Neuronal stem cell (in vitro differentiated cells): ENCODE results near the gene ARHGAP1. TPM values are rescaled to one million over a fixed set of nuclear protein-coding genes. Genes with fewer than 3 reads are reported as not detected.

ENCODE experiments used
- DNase-seq: peaks from one replicate; pipeline ENCODE4 v3.0.0-alpha.2; 2013; ENCODE audit warnings: low spot score
- H2AFZ ChIP-seq: one replicate; pipeline ENCODE4 v1.6.1; 2013; ENCODE audit warnings: mild to moderate bottlenecking, low read length, inconsistent platforms
- H2AK5ac ChIP-seq: 2 replicates; pipeline ENCODE4 v1.6.1; 2013; ENCODE audit warnings: low read depth, mild to moderate bottlenecking, inconsistent platforms, low read length, moderate library complexity, mixed read lengths
- H2BK120ac ChIP-seq: 2 replicates; pipeline ENCODE4 v1.6.1; 2013; ENCODE audit warnings: low read depth, mild to moderate bottlenecking, inconsistent platforms, low read length, moderate library complexity, mixed read lengths
- H2BK12ac ChIP-seq: one replicate; pipeline ENCODE4 v1.6.1; 2013; ENCODE audit warnings: low read length, inconsistent platforms
- H2BK15ac ChIP-seq: 2 replicates; pipeline ENCODE4 v1.6.1; 2013; ENCODE audit warnings: mild to moderate bottlenecking, low read length, inconsistent platforms, mixed read lengths
- H2BK5ac ChIP-seq: one replicate; pipeline ENCODE4 v1.6.1; 2013; ENCODE audit warnings: inconsistent platforms, mild to moderate bottlenecking, low read length, moderate library complexity
- H3K14ac ChIP-seq: one replicate; pipeline ENCODE4 v1.6.1; 2013; ENCODE audit warnings: low read length, inconsistent platforms
- H3K18ac ChIP-seq: 2 replicates; pipeline ENCODE4 v1.6.1; 2013; ENCODE audit warnings: low read length, inconsistent platforms
- H3K23ac ChIP-seq: 2 replicates; pipeline ENCODE4 v1.6.1; 2013; ENCODE audit warnings: low read depth, mild to moderate bottlenecking, mixed read lengths, low read length, inconsistent platforms; ENCODE audit not compliant: poor library complexity
- H3K27ac ChIP-seq: replicated peaks from 3 replicates; pipeline ENCODE4 v1.5.1; 2013; ENCODE audit warnings: low read length, inconsistent platforms
- H3K27me3 ChIP-seq, 3 experiments: 2 replicates each; pipeline ENCODE4 v1.6.1; 2013; ENCODE audit warnings: low read length in 3 of 3, mild to moderate bottlenecking in 2 of 3, inconsistent platforms in 1 of 3, low read depth in 1 of 3, mixed read lengths in 1 of 3, moderate library complexity in 1 of 3; ENCODE audit not compliant: control insufficient read depth in 3 of 3, insufficient read depth in 3 of 3
- H3K36me3 ChIP-seq, 2 donors: replicated peaks in 1 of 2; 2 replicates each; pipeline ENCODE4 v1.6.1; 2013; ENCODE audit warnings: low read length in 2 of 2; ENCODE audit not compliant: control insufficient read depth in 2 of 2, insufficient read depth in 2 of 2
- H3K4ac ChIP-seq: 2 replicates; pipeline ENCODE4 v1.6.1; 2013; ENCODE audit warnings: inconsistent platforms, mild to moderate bottlenecking, low read length, moderate library complexity
- H3K4me1 ChIP-seq, 2 donors: 1 replicate in 1 of 2; 2 replicates in 1 of 2; pipeline ENCODE4 v1.6.1; 2013; ENCODE audit warnings: low read length in 2 of 2, low read depth in 1 of 2; ENCODE audit not compliant: control insufficient read depth in 2 of 2, insufficient read depth in 1 of 2
- H3K4me2 ChIP-seq: one replicate; pipeline ENCODE4 v1.6.1; 2013; ENCODE audit warnings: mild to moderate bottlenecking, low read length, inconsistent platforms; ENCODE audit not compliant: insufficient read depth, poor library complexity, severe bottlenecking
- H3K4me3 ChIP-seq, 2 donors: 2 replicates each; pipeline ENCODE4 v1.5.1; 2013; ENCODE audit warnings: low read length in 2 of 2, mild to moderate bottlenecking in 2 of 2, inconsistent platforms in 1 of 2, moderate library complexity in 1 of 2
- H3K79me1 ChIP-seq: one replicate; pipeline ENCODE4 v1.6.1; 2013; ENCODE audit warnings: low read depth, mild to moderate bottlenecking, inconsistent platforms, low read length, moderate library complexity
- H3K9ac ChIP-seq: one replicate; pipeline ENCODE4 v1.6.1; 2013; ENCODE audit warnings: mild to moderate bottlenecking, low read depth, low read length, inconsistent platforms; ENCODE audit not compliant: poor library complexity
- H3K9me3 ChIP-seq, 2 donors: replicated peaks in 1 of 2; 2 replicates each; pipeline versions ENCODE3 to v1.6.1; 2013; ENCODE audit warnings: low read length in 2 of 2, mild to moderate bottlenecking in 2 of 2, inconsistent platforms in 1 of 2, low read depth in 1 of 2, mixed read lengths in 1 of 2, moderate library complexity in 1 of 2; ENCODE audit not compliant: control insufficient read depth in 2 of 2, insufficient read depth in 1 of 2
- H4K8ac ChIP-seq: one replicate; pipeline ENCODE4 v1.6.1; 2013; ENCODE audit warnings: low read depth, mild to moderate bottlenecking, inconsistent platforms, low read length, moderate library complexity
- H4K91ac ChIP-seq: one replicate; pipeline ENCODE4 v1.6.1; 2013; ENCODE audit warnings: low read length, low read depth, mild to moderate bottlenecking, inconsistent platforms; ENCODE audit not compliant: poor library complexity
- WGBS, 2 donors: extraction: QIAGEN DNeasy Blood & Tissue Kit; methylation state at CpG; one replicate each; pipeline ENCODE4 v1.1.7; 2013; ENCODE audit warnings: missing lambda C conversion rate in 2 of 2, mixed read lengths in 1 of 2; ENCODE audit not compliant: insufficient read length in 2 of 2, insufficient replicate concordance in 1 of 2; ENCODE audit errors: extremely low coverage in 2 of 2; 5-methylcytosine and 5-hydroxymethylcytosine counted together
- polyA plus RNA-seq, 2 experiments: library from polyadenylated mRNA; stranded (reverse); fragments of 200-250 nt; gene quantifications; one replicate each; pipeline ENCODE4 v1.2.3, GENCODE V29; 2013

ARHGAP1 gene
- 14.9 TPM for polyA plus RNA-seq (2013, experiment 1 of 2)
- 16.1 TPM for polyA plus RNA-seq (2013, experiment 2 of 2)

DNA sequence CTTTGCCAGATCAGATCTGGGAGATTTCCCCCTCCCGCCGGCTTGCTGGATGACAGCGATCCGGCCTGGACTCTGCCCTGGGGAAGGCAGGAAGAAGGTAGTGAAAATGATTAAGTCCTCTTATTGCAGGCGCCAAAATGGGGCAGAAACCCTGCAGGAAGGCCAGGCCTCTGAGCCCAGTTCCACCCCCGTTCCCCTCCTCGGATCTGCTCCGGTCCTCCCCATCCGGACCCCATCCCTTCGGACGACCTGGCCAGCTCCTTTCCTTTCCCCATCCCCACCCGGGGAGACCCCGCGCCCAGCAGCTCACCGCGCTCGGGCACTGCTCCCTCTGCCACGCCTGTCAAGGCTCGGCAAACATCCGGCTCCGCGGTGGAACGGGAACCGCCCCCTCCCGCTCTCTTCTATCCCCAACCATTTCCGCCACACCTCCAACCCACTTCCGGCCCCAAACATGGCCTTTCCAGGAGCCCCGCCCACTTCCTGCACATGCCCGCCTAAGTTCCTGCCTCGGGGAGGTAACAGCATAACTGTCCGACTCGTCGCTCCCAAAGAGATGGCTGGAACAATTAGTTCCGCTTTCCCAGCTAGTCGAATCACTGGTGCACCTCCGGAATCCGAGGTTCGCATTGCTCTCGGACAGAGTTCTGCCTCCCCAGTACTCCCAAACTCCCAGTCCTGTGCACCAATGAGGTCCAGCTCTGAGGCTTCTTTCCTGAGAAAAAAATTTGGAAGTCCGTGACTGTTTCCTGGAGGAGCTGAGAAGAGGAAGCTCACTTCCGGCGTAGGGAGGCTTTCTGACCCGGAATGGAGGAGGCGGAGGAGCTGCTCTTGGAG is at the start of gene ARHGAP1, which contains the start of gene ZNF408:
ARHGAP1 (minus strand) TSS at position 379 of the 837 bp plus-strand sequence. CDS start 4,512 bp downstream, outside the sequence.
ZNF408 (plus strand) TSS at position 791 of the 837 bp plus-strand sequence; CDS start at position 808, 17 bp downstream.
- peak; percentile 98 for DNase-seq
- peak within 1 kb of the TSS; percentile 86 for H3K4me2 ChIP-seq
- peak within 1 kb of the TSS; percentile 80 for H3K27ac ChIP-seq
- no CpG with 5 or more reads among the region's 44 CpGs for WGBS, 2 donors
- no peak within 1 kb of the TSS for H3K14ac ChIP-seq
- H3K4me3 ChIP-seq = peak within 1 kb of the TSS; percentile 54 to 94
- H4K8ac ChIP-seq = no peak within 1 kb of the TSS
- no peaks in the 10 kb centered on the region for H3K9me3 ChIP-seq
- no peaks in the 10 kb centered on the region for H3K27me3 ChIP-seq
- H4K91ac ChIP-seq = no peak within 1 kb of the TSS
- peaks cover 3 to 4% of the 10 kb centered on the region in 2 donors for H3K4me1 ChIP-seq
- H3K18ac ChIP-seq = peak within 1 kb of the TSS; percentile 96
- H3K36me3 ChIP-seq = peaks cover 28 to 38% of the 10 kb centered on the region in 2 donors
- no peak within 1 kb of the TSS for H2BK15ac ChIP-seq
- peaks cover 5% of the 10 kb centered on the region for H3K79me1 ChIP-seq
- peak within 1 kb of the TSS; percentile 88 for H2BK5ac ChIP-seq
- peak within 1 kb of the TSS; percentile 36 for H2AK5ac ChIP-seq
- H3K4ac ChIP-seq = no peak within 1 kb of the TSS
- H3K9ac ChIP-seq = peak within 1 kb of the TSS; percentile 90
- peak within 1 kb of the TSS; percentile 90 for H3K23ac ChIP-seq
- H2BK120ac ChIP-seq = no peak within 1 kb of the TSS
- H2BK12ac ChIP-seq = no peak within 1 kb of the TSS
- peak within 1 kb of the TSS; percentile 98 for H2AFZ ChIP-seq

DNA sequence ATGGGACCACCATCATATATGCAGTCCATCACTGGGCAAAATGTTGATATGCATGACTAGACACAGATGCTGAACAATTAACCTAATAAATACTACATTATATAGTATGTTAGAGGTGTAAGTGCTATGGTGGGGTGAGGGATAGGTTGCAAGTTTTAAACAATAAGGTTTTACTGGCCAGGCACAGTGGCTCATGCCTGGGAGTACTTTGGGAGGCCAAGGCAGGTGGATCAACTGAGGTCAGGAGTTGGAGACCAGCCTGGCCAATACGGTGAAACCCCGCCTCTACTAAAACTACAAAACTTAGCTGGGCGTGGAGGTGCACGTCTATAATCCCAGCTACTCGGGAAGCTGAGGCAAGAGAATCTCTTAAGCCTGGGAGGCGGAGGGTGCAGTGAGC is 46.7 kb upstream of the ARHGAP1 start:
- no peak overlapping the region for H3K4ac ChIP-seq
- no peak overlapping the region for H4K8ac ChIP-seq
- no peak overlapping the region for H3K4me2 ChIP-seq
- H3K9me3 ChIP-seq = no peaks in the 10 kb centered on the region
- no peak overlapping the region for H3K9ac ChIP-seq
- H3K23ac ChIP-seq = no peak overlapping the region
- no peak overlapping the region for H4K91ac ChIP-seq
- H3K36me3 ChIP-seq = peaks cover 50 to 98% of the 10 kb centered on the region in 2 donors
- H2AK5ac ChIP-seq = no peak overlapping the region
- H2AFZ ChIP-seq = no peak overlapping the region
- DNase-seq = no peak
- no peak overlapping the region for H3K4me3 ChIP-seq
- H2BK12ac ChIP-seq = no peak overlapping the region
- no peaks in the 10 kb centered on the region for H3K79me1 ChIP-seq
- H2BK5ac ChIP-seq = no peak overlapping the region
- no peaks in the 10 kb centered on the region for H3K4me1 ChIP-seq
- no peak overlapping the region for H2BK15ac ChIP-seq
- H3K27me3 ChIP-seq = no peaks in the 10 kb centered on the region
- H3K27ac ChIP-seq = no peak overlapping the region
- no peak overlapping the region for H3K18ac ChIP-seq
- no CpG with 5 or more reads among the region's 6 CpGs for WGBS, 2 donors
- no peak overlapping the region for H2BK120ac ChIP-seq
- H3K14ac ChIP-seq = no peak overlapping the region

DNA sequence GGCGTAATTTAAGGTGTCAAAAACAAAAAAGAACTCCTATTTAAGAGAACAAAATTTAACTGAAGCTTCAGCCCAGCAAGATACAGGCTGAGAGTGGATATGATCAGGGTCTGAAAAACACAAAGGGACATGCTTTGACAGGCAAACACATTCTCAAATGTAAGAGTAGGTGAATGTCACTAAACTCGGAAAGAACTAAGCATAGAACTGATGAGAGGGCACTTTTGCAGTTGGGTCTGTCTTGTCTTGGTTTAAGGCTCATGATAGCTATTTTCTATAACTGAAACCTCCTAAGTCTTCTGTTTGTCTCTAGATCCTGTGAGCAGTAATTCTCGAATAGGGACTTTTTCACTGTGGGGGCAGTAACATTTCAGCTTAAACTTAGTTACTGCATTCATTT is 45.6 kb upstream of the ARHGAP1 start:
- Histone ChIP-seq H3K79me1 (no peaks in the 10 kb centered on the region), H3K4me3 (no peak overlapping the region), H2BK15ac (no peak overlapping the region), H4K91ac (no peak overlapping the region), H2BK12ac (no peak overlapping the region), H3K9me3 (no peaks in the 10 kb centered on the region), H3K4me1 (no peaks in the 10 kb centered on the region), H2AFZ (no peak overlapping the region), H3K23ac (no peak overlapping the region), H3K4me2 (no peak overlapping the region), H3K9ac (no peak overlapping the region), H2BK120ac (no peak overlapping the region), H3K27ac (no peak overlapping the region), H3K18ac (no peak overlapping the region), H3K4ac (no peak overlapping the region), H2BK5ac (no peak overlapping the region), H3K14ac (no peak overlapping the region), H3K36me3 (peaks cover 53 to 100% of the 10 kb centered on the region in 2 donors), H3K27me3 (no peaks in the 10 kb centered on the region), H2AK5ac (no peak overlapping the region), H4K8ac (no peak overlapping the region)
- no peak for DNase-seq
- WGBS, 2 donors = no CpG with 5 or more reads among the region's 3 CpGs

DNA sequence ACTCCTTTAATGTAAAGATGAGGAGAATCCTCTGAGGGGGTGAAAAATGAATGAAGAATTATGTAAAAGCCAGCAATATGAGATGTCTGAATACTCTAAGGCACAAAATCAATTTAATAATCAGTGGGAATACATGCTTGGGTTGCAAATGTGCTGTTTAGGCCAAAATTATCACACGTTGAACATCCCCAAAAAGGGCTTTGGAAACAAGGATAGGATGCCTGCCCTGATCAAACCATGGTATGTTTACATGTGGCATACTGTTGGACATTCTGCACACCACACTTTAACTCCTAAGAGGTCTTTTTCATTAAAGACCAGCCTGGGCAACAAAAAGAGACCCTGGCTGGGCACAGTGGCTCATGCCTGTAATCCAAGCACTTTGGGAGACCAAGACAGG is 44.9 kb upstream of the ARHGAP1 start:
- H4K91ac ChIP-seq = no peak overlapping the region
- no peak overlapping the region for H2BK12ac ChIP-seq
- no peak overlapping the region for H2BK5ac ChIP-seq
- no peak overlapping the region for H2BK15ac ChIP-seq
- no peaks in the 10 kb centered on the region for H3K4me1 ChIP-seq
- no peak for DNase-seq
- H4K8ac ChIP-seq = no peak overlapping the region
- H3K79me1 ChIP-seq = no peaks in the 10 kb centered on the region
- no peak overlapping the region for H2AFZ ChIP-seq
- H3K4me3 ChIP-seq = no peak overlapping the region
- H2BK120ac ChIP-seq = no peak overlapping the region
- no peak overlapping the region for H3K18ac ChIP-seq
- no peak overlapping the region for H3K14ac ChIP-seq
- no peaks in the 10 kb centered on the region for H3K27me3 ChIP-seq
- H3K9ac ChIP-seq = no peak overlapping the region
- no peak overlapping the region for H2AK5ac ChIP-seq
- H3K23ac ChIP-seq = no peak overlapping the region
- no peak overlapping the region for H3K4me2 ChIP-seq
- no peaks in the 10 kb centered on the region for H3K9me3 ChIP-seq
- peaks cover 49 to 99% of the 10 kb centered on the region in 2 donors for H3K36me3 ChIP-seq
- H3K27ac ChIP-seq = no peak overlapping the region
- WGBS, 2 donors = no CpG with 5 or more reads among the region's 1 CpG
- no peak overlapping the region for H3K4ac ChIP-seq
